ENCODE results near the gene KCNB1. TPM values are rescaled to one million over a fixed set of nuclear protein-coding genes. Genes with fewer than 3 reads are reported as not detected.

KCNB1 gene
- total RNA-seq, 1 donor, result not detected

DNA sequence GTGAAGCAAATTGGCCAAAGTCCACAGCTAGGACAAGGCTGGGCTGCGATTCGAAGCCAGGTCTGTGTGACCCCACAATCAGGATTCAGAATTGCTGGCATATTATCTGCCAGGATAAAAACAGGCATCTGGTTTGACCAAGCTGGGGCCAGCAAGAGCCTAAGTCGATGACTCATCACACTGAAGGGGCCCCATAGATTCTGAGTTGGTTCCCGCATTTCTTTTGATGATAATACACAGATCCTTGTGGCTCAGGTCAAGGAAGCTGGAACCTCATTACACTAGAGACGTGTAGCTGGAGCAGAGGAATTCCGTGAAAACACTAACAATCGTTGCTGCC is 6.5 kb downstream of the KCNB1 start:
- no peak overlapping the region for H3K4me3 ChIP-seq (ENCODE audit: low read depth, low read length)
- TF ChIP-seq, protein P1, sequence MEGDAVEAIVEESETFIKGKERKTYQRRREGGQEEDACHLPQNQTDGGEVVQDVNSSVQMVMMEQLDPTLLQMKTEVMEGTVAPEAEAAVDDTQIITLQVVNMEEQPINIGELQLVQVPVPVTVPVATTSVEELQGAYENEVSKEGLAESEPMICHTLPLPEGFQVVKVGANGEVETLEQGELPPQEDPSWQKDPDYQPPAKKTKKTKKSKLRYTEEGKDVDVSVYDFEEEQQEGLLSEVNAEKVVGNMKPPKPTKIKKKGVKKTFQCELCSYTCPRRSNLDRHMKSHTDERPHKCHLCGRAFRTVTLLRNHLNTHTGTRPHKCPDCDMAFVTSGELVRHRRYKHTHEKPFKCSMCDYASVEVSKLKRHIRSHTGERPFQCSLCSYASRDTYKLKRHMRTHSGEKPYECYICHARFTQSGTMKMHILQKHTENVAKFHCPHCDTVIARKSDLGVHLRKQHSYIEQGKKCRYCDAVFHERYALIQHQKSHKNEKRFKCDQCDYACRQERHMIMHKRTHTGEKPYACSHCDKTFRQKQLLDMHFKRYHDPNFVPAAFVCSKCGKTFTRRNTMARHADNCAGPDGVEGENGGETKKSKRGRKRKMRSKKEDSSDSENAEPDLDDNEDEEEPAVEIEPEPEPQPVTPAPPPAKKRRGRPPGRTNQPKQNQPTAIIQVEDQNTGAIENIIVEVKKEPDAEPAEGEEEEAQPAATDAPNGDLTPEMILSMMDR (IDR thresholded peaks at IDR 0.05; ENCODE audit: insufficient read depth, low read depth, low read length), result no peak
- DNase-seq (ENCODE audit: low read depth), result no peak

DNA sequence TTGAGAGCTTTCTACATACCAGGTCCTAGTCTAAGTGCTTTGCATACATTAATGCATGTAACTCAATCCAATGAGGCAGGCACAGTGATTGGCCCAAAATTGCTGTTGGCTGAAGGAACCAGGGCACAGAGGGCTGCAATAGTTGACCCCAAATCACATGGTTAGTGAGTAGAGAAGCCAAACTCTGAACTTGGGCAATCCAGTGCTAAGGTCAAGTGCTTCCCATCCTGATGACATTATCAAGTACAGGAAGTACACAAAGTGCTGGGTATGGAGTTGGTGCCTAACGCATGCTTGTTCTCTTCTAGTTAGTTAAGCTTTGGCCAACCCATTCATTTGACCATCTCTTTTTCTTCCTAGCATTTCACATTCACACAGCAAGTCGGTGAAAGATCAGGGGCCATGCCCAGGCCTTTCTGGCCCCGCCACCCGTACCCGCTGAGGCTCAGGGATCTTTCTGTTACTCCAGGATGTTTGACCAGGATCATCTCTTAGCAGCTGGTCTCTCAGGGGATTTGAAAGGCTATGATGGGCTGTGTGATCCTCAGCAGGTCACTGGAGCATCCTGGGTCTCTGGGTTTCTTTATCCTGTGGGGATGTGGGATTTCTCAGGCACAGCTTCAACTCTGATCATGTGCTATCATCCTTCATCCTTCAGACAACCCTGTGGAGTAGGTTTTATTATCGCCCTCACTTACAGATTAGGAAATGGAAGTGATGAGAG is 7.0 kb downstream of the KCNB1 start:
- no peak overlapping the region for H3K4me3 ChIP-seq (ENCODE audit: low read depth, low read length)
- TF ChIP-seq, protein P1 (IDR thresholded peaks at IDR 0.05; ENCODE audit: insufficient read depth, low read depth, low read length), result no peak
- DNase-seq (ENCODE audit: low read depth), result no peak

DNA sequence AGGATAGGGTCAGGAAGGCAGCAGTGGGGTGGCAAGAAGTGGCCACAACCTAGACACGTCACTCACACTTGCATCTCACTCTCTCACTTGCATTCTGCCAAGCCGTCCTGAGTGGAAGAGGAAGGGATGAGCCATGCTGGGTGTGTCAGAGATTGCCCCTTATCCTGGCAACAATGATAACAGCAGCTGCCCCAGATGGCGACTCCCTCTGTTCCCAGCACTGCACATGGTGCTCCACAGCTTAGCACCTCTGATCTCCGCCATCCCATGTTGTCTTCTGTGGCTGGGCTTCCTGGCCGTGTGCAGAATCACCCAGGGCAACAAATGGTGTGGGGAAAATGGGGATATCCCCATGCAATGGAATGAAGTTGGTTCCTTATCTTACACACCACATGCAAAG is 11.1 kb downstream of the KCNB1 start:
- TF ChIP-seq, protein P1 (IDR thresholded peaks at IDR 0.05; ENCODE audit: insufficient read depth, low read depth, low read length), result no peak
- H3K4me3 ChIP-seq (ENCODE audit: low read depth, low read length), result no peak overlapping the region
- no peak for DNase-seq (ENCODE audit: low read depth)

DNA sequence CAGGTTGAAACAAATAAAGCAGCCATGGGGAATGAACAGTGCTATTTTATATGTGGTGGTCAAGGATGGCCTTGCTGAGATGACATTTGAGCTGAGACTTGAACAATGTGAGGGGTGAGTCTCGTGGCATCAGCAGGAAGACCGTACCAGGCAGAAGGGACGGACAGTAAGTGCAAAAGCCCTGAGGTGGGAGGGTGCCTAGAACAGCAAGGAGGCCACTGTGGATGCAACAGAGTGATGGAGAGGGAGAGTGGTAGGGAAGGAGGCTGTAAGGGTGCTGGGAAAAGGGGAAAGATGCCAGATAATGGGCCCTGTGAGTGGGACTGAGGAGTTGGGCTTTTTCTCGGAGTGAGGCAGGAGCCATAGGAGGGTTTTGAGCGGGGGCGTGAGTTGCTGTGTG is 11.5 kb downstream of the KCNB1 start:
- TF ChIP-seq, protein P1 (IDR thresholded peaks at IDR 0.05; ENCODE audit: insufficient read depth, low read depth, low read length), result no peak
- DNase-seq (ENCODE audit: low read depth), result no peak
- H3K4me3 ChIP-seq (ENCODE audit: low read depth, low read length), result no peak overlapping the region

DNA sequence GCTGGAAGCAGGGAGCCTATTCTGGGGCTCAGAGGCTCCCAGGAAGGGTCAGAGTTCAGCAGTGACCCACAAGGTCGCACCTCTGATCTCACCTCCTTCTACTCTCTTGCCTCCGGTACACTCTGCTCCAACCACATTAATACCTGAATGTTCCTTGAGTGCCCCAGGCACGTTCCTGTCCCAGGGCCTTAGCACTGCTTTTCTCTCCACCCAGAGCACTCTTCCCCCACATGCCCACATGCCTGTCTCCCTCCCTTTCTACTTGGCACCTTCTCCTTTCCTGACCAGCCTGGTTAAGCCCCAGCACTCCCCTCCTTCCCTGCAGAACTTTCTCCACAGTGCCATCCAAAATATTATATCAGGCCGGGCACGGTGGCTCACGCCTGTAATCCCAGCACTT is 13.4 kb downstream of the KCNB1 start:
- TF ChIP-seq, protein P1 (IDR thresholded peaks at IDR 0.05; ENCODE audit: insufficient read depth, low read depth, low read length), result no peak
- no peak for DNase-seq (ENCODE audit: low read depth)
- no peak overlapping the region for H3K4me3 ChIP-seq (ENCODE audit: low read depth, low read length)

DNA sequence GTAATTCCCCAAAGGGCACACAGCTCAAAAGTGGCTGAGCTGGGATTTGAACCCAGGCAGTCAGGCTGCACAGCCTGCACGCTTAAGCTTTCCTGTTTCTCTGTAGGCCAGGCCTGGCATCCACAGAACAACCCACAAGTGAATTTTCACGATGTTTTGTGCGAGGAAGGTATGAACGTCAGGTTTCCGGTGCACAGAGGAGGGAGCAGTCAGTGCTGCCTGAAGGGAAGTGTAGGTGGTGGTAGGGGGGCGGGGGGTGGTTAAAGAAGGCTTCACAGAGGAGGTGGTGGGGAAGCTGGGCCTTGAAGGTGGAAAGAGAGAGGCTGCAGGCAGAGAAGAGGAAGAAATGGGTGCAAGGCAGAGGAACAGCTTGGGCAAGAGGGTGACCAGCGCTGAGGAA is 14.1 kb downstream of the KCNB1 start:
- TF ChIP-seq, protein P1 (IDR thresholded peaks at IDR 0.05; ENCODE audit: insufficient read depth, low read depth, low read length), result no peak
- DNase-seq (ENCODE audit: low read depth), result no peak
- no peak overlapping the region for H3K4me3 ChIP-seq (ENCODE audit: low read depth, low read length)

Data from fibroblast of villous mesenchyme (primary cell).